AG09319 (cell line): ENCODE measurements around the gene CC2D2A.

ENCODE experiments used
- DNase-seq: peaks from one replicate; pipeline ENCODE4 v3.0.0-alpha.2; 2010; ENCODE audit warnings: low read depth; ENCODE audit errors: extremely low read depth
- TF ChIP-seq, protein P1 (sequence below): IDR thresholded peaks from 2 replicates; pipeline ENCODE4 v1.5.1; 2011; ENCODE audit warnings: low read depth, mild to moderate bottlenecking, inconsistent platforms, low read length, moderate library complexity

CC2D2A gene

DNA sequence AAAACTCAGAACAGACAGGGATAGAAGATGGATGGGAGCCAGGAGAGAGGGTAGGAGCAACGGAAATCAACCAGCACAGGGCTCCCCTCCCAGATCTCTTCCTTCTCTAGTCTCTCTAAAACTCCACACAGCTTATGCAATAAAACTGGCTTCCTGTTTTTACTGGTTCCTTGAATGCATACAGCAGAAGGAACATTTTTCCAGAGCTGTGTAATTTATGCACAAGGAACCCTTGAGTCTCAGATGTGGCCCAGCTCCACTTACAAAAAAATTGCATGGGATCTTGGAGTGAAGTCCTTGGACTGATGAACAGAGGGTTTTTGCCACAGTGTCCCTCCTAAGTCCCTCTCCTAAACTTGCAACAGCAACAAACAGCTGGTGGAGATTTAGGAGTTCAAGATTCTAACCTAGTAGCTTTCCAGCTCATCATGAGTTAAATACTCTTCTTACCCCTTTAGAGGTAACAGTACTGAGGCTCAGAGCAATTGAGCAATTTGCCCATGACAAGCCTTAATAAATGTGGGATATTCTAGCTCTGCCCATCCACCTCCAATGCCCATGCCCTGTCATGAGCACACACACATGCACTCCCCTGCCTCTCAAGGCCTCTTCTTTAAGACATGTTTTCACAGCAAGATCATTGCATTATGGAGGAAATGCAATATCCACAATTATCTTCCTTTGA lies 18.4 kb upstream of the CC2D2A start:
- TF ChIP-seq, protein P1, sequence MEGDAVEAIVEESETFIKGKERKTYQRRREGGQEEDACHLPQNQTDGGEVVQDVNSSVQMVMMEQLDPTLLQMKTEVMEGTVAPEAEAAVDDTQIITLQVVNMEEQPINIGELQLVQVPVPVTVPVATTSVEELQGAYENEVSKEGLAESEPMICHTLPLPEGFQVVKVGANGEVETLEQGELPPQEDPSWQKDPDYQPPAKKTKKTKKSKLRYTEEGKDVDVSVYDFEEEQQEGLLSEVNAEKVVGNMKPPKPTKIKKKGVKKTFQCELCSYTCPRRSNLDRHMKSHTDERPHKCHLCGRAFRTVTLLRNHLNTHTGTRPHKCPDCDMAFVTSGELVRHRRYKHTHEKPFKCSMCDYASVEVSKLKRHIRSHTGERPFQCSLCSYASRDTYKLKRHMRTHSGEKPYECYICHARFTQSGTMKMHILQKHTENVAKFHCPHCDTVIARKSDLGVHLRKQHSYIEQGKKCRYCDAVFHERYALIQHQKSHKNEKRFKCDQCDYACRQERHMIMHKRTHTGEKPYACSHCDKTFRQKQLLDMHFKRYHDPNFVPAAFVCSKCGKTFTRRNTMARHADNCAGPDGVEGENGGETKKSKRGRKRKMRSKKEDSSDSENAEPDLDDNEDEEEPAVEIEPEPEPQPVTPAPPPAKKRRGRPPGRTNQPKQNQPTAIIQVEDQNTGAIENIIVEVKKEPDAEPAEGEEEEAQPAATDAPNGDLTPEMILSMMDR, result no peak
- no peak for DNase-seq

DNA sequence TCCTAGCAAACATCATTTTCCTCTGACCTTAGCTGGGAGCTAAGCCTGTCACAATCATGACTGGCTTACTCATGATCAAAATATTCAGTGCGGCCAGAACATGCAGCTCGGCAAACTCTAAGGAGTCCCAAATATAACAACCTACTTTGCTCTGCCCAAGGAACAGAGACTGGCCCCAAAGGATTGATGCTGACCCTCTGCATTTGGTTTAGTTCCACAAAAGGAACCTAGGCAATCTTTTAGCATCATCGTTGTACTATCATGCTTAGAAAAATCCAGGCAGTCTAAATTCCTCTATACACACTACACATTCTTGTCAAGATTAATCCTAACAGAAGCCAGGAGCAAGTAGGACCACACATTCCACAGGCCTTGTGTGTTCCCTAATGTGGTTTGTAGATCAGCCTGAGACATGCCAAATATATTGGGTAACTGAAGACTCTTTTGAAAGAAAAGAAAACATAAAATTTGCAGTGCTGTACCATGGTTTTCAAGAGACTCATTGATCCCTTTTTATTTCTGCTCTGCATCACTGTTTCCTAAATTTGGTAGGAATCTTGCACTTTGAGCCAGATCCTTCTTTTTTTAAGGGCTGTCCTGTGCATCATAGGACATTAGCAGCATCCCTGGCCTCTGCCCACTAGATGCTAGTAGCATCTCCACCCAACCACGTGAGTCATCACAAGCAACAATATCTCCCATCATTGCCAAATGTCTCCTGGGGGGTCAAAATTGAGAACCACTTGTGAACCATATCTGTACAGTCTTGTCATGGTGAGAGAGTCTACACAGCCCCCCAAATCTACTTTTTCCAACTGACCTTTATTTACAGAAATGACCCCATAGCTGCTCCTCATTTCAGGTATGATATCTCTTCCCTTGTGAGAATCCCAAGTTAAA lies 17.6 kb upstream of the CC2D2A start:
- peak; percentile 66 for DNase-seq

DNA sequence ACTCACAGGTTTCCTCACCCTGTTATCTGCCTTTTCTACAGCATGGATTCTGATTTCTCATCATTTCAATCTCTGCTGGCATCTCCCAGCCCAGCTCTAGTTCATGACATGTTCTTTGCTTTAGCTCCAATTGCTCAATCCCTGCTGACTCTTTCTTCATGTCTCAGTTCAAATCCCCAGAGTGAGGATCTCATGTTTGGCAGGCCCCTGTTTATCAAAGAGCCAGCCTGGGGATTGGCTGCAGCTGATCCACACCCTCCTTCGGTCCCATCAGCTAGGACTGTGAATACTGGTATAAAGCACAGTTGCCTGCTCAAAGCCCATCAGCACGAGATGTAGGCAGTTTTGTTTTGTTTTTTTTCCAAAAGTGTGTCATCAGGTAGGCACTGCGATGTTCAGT lies 14.4 kb upstream of the CC2D2A start:
- TF ChIP-seq, protein P1, result no peak
- no peak for DNase-seq

More for the DNA sequence above, 17.6 kb upstream of the CC2D2A start:
- TF ChIP-seq, protein P1, result no peak

DNA sequence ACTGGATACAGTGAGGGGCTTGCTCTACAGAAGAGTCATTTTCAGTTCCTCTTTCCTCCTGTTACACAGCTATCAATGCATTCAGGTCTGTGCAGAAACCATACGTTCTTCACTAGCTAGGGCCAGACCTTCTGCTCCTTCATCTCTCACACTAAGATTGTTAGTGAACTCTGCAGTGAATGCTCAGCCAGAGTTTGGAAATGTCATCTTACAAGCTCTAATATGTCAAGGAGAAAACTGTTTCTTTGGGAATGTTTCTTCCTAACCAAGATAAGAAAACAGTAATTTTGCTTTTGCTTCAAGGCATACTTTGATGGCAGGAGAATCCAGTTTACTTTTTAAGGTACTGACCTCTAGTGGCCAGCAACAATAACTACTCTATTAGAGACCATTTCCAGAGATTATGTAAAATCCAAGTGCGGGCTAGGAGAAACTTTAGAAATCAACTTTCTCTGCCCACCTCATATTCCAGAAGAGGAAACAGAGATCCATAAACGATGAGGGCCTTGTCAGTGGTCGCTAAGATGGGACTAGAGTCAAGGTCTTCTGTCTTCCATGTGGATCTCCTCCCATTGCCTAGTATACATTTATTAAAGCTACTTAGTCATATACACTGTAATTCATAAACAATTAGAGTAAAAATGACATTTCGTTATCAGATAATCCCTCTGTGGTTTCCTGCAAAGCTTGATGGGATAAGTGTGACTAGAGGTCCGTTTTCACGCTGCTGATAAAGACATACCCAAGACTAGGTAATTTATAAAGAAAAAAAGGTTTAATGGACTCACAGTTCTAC lies 12.1 kb upstream of the CC2D2A start:
- TF ChIP-seq, protein P1, result peak; percentile 63
- no peak for DNase-seq

DNA sequence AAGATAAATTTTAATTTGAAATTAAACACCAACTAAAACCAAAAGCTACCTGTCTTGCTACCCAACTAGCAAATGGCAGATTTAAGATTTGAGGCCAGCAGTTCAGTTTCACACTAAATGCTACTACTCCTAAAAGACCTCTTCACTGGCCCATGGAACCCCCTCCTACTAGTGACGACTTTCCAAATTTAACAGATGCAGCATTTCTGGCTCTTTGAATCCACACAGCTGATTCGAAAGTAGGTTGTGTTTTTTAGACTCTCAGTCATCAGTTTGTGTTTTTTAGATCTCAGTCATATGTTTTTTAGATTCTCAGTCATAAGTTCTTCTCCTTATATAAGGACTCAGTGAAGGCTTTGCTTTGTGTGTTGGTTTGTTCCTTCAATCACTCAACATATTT lies 11.1 kb upstream of the CC2D2A start:
- no peak for DNase-seq
- TF ChIP-seq, protein P1, result no peak

DNA sequence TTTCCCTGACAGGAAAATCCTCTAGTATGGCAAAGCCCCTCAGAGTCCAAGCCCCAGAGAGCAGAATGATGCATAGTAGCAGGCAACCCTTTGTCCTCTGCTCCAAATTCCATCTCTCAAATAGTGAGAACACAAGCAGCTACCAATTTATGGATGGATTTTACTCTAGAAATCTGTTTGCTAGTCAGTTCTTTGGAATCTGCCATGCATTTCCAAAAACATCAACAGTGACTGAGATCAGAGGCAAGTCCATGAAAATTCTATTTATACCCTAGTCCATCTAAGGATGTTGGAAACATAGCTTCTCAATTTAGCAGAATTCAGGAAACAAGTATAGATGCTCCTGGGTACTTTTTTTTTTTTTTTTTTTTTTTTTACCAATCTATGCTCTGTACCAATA lies 10.0 kb upstream of the CC2D2A start:
- DNase-seq, result no peak
- TF ChIP-seq, protein P1, result no peak
